ENCODE measurements around the gene INO80B.
"Not testable (repeated sequence)": the region's sequence is repeated elsewhere in the genome, so short reads cannot be mapped to it uniquely, and the experiment has no call there.

DNA sequence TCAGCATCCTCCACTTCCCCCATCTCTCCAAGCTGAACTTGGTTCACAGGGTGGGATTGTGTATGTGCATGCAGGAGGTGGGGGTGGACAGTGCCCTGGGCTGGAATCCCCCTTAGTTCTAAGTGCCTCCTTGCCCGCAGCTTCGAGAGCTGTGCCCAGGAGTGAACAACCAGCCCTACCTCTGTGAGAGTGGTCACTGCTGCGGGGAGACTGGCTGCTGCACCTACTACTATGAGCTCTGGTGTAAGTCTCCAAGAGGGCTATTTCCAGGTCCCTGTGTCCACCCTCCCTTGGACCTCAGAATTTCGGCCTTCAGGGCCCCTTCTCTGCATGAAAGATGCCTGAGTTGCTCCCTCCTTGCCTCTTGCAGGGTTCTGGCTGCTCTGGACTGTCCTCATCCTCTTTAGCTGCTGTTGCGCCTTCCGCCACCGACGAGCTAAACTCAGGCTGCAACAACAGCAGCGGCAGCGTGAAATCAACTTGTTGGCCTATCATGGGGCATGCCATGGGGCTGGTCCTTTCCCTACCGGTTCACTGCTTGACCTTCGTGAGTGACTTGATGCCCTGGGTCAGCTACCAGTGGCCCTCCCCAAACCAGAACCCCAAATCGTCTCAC, 4.7 kb downstream of the INO80B start:
- TF ChIP-seq SUZ12 (IDR thresholded peaks at IDR 0.05; ENCODE audit: extremely low read depth, insufficient read depth, insufficient read length); YY1 (IDR thresholded peaks at IDR 0.05; ENCODE audit: insufficient read depth, insufficient read length): not testable (repeated sequence)

All from NT2/D1 (cell line).